ENCODE results near the gene OGDH.

The OGDH gene

DNA sequence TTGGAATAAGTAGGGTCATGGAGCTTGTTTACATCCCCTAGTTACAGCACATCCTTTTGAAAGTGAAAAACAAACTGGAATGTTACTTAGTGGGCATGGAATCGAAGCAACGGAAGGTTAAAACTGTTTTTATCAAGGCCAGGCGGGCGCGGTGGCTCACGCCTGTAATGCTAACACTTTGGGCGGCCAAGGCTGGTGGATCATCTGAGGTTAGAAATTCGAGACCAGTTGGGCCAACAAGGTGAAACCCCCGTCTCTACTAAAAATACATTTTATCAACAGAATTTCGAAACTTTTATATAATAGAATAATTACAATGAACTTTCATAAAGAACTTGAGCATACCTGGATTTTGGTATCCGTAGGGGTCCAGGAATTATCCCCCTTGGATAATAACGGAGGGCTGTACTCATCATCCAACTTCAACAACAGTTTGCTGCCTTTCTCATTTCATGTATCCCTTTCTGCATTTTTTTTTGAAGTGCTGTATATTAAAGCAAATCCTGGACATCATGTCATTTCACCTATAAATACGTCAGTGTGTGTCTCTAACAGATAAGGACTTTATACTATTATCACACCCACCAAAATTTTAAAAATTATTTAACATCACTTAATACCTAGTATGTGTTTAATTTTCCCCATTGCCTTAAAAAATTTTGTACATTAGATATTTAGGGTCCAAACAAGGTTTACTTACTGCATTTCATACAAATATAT lies 23.1 kb upstream of the OGDH start (continued):
- TF ChIP-seq, protein P1, sequence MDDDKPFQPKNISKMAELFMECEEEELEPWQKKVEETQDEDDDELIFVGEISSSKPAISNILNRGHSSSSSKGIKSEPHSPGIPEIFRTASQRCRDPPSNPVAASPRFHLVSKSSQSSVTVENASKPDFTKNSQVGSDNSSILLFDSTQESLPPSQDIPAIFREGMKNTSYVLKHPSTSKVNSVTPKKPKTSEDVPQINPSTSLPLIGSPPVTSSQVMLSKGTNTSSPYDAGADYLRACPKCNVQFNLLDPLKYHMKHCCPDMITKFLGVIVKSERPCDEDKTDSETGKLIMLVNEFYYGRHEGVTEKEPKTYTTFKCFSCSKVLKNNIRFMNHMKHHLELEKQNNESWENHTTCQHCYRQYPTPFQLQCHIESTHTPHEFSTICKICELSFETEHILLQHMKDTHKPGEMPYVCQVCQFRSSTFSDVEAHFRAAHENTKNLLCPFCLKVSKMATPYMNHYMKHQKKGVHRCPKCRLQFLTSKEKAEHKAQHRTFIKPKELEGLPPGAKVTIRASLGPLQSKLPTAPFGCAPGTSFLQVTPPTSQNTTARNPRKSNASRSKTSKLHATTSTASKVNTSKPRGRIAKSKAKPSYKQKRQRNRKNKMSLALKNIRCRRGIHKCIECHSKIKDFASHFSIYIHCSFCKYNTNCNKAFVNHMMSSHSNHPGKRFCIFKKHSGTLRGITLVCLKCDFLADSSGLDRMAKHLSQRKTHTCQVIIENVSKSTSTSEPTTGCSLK (tag by site-specific recombination; IDR thresholded peaks at IDR 0.05): no peak
- TF ChIP-seq, protein P2, sequence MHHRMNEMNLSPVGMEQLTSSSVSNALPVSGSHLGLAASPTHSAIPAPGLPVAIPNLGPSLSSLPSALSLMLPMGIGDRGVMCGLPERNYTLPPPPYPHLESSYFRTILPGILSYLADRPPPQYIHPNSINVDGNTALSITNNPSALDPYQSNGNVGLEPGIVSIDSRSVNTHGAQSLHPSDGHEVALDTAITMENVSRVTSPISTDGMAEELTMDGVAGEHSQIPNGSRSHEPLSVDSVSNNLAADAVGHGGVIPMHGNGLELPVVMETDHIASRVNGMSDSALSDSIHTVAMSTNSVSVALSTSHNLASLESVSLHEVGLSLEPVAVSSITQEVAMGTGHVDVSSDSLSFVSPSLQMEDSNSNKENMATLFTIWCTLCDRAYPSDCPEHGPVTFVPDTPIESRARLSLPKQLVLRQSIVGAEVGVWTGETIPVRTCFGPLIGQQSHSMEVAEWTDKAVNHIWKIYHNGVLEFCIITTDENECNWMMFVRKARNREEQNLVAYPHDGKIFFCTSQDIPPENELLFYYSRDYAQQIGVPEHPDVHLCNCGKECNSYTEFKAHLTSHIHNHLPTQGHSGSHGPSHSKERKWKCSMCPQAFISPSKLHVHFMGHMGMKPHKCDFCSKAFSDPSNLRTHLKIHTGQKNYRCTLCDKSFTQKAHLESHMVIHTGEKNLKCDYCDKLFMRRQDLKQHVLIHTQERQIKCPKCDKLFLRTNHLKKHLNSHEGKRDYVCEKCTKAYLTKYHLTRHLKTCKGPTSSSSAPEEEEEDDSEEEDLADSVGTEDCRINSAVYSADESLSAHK (tag by site-specific recombination; IDR thresholded peaks at IDR 0.05): no peak
- no peak for TF ChIP-seq ZNF843 (tag by site-specific recombination; IDR thresholded peaks at IDR 0.05)
- TF ChIP-seq ZNF571 (tag by site-specific recombination; IDR thresholded peaks at IDR 0.05): no peak

DNA sequence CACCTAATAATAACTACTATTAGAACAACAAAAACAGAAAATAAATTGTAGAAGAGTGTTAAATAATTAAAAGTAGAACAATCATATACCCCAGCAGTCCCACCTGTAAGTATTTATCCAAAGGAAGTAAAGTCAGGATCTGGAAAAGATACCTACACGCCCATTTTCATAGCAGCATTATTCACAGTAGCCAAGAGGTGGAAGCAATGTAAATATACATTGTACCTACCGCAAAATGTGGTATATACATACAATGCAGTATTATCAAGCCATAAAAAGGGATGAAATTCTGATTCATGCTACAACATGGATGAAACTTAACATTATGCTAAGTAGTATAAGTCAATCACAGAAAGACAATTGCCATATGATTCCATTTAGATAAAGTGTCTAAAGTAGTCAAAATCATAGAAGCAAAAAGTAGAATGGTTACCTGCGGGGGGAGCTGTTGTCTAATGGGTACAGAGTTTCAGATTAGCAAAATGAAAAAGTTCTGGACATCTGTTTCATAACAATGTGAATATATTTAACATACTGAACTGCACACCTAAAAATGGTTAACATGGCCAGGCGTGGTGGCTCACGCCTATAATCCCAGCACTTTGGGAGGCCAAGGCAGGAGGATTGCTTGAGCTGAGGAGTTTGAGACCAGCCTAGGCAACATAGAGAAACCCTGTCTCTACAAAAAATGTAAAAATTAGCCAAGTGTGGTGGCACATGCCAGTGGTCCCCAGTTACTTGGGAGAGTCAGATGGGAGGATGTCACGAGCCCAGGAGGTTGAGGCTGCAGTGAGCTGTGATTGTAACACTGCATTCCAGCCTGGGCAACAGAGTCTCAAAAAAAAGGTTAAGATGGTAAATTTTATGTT lies 18.4 kb upstream of the OGDH start:
- no peak overlapping the region for H3K27ac ChIP-seq (ENCODE audit: extremely low read depth, low read depth, low read length)
- CTCF ChIA-PET: interaction anchor here (0.6 to 1.4 kb wide), 11 partner anchors 15 to 548 kb away, joined by 3 to 8 read pairs (median 4); partner anchors contain the start of gene DDX56
- POLR2A ChIA-PET: interaction anchor here (0.7 to 1.8 kb wide), 2 partner anchors 160 to 259 kb away, joined by 3 to 15 read pairs; partner anchors contain the start of gene H2AZ2
- TF ChIP-seq ZBTB17 (tag by site-specific recombination; IDR thresholded peaks at IDR 0.05) (peak; percentile 56), ZNF600 (tag by site-specific recombination; IDR thresholded peaks at IDR 0.05) (peak; percentile 49; the same call in 1 of the 2 replicates), ZNF623 (tag by site-specific recombination; IDR thresholded peaks at IDR 0.05) (no peak), REPIN1 (tag by site-specific recombination; IDR thresholded peaks at IDR 0.05; ENCODE audit: low read depth) (no peak), ZNF654 (tag by site-specific recombination; IDR thresholded peaks at IDR 0.05; ENCODE audit: low read depth) (peak; percentile 85), ZNF366 (tag by site-specific recombination; conservative IDR thresholded peaks at IDR 0.05) (no peak), ZNF2 (tag by site-specific recombination; IDR thresholded peaks at IDR 0.05) (peak; percentile 89), ZNF660 (tag by site-specific recombination; IDR thresholded peaks at IDR 0.05) (peak; percentile 70; the same call in 1 of the 2 replicates)
- TF ChIP-seq, protein P3, sequence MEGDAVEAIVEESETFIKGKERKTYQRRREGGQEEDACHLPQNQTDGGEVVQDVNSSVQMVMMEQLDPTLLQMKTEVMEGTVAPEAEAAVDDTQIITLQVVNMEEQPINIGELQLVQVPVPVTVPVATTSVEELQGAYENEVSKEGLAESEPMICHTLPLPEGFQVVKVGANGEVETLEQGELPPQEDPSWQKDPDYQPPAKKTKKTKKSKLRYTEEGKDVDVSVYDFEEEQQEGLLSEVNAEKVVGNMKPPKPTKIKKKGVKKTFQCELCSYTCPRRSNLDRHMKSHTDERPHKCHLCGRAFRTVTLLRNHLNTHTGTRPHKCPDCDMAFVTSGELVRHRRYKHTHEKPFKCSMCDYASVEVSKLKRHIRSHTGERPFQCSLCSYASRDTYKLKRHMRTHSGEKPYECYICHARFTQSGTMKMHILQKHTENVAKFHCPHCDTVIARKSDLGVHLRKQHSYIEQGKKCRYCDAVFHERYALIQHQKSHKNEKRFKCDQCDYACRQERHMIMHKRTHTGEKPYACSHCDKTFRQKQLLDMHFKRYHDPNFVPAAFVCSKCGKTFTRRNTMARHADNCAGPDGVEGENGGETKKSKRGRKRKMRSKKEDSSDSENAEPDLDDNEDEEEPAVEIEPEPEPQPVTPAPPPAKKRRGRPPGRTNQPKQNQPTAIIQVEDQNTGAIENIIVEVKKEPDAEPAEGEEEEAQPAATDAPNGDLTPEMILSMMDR (tag by site-specific recombination; IDR thresholded peaks at IDR 0.05): peak; percentile 76; the same call in 1 of the 2 replicates
- no peaks in the 10 kb centered on the region for H3K9me3 ChIP-seq (ENCODE audit: control insufficient read depth, insufficient read depth, low read depth, low read length)
- H3K4me1 ChIP-seq (ENCODE audit: control insufficient read depth, insufficient read depth, low read length): no peaks in the 10 kb centered on the region
- H3K36me3 ChIP-seq (ENCODE audit: control insufficient read depth in 2 of 2, insufficient read depth in 1 of 2, low read length in 2 of 2): no peaks in the 10 kb centered on the region
- no peak overlapping the region for H3K4me3 ChIP-seq (ENCODE audit: low read depth, low read length)

DNA sequence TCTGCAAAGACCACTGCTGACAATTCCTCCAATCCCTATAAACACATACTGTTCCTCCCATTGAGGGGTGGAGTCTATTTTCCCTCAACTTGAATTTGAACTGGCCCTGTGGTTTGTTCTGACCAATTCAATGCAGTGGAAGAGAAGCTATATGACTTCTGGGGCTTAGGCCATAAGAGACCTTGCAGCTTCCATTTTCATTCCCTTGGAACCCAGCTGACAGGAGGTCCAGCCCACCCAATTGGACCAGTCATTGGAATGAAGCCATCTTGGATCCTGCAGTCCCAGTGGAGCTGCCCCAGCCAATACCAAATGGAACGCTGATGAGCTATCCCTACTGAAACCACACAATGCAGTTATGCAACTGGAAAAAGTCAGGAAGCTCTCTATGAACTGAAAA lies 15.5 kb upstream of the OGDH start:
- Histone ChIP-seq H3K27ac (ENCODE audit: extremely low read depth, low read depth, low read length) (no peak overlapping the region), H3K4me1 (ENCODE audit: control insufficient read depth, insufficient read depth, low read length) (no peaks in the 10 kb centered on the region), H3K4me3 (ENCODE audit: low read depth, low read length) (no peak overlapping the region), H3K9me3 (ENCODE audit: control insufficient read depth, insufficient read depth, low read depth, low read length) (no peaks in the 10 kb centered on the region), H3K36me3 (ENCODE audit: control insufficient read depth in 2 of 2, insufficient read depth in 1 of 2, low read length in 2 of 2) (no peaks in the 10 kb centered on the region)
- POLR2A ChIA-PET: interaction anchor here (0.6 to 0.8 kb wide), 3 partner anchors 10 to 206 kb away, joined by 3 to 5 read pairs (median 4); no protein-coding TSS in a partner anchor
- CTCF ChIA-PET: interaction anchor here (0.6 kb wide), 2 partner anchors 100 to 266 kb away, joined by 3 to 4 read pairs; no protein-coding TSS in a partner anchor
- TF ChIP-seq ZNF626 (tag by site-specific recombination; IDR thresholded peaks at IDR 0.05): no peak
- TF ChIP-seq REPIN1 (tag by site-specific recombination; IDR thresholded peaks at IDR 0.05; ENCODE audit: low read depth): no peak
- TF ChIP-seq ZNF660 (tag by site-specific recombination; IDR thresholded peaks at IDR 0.05): no peak
- TF ChIP-seq ZNF776 (tag by site-specific recombination; IDR thresholded peaks at IDR 0.05; ENCODE audit: borderline replicate concordance): no peak
- no peak for TF ChIP-seq SP7 (tag by site-specific recombination; IDR thresholded peaks at IDR 0.05)
- TF ChIP-seq ZNF707 (tag by site-specific recombination; IDR thresholded peaks at IDR 0.05): no peak
- TF ChIP-seq, protein P4, sequence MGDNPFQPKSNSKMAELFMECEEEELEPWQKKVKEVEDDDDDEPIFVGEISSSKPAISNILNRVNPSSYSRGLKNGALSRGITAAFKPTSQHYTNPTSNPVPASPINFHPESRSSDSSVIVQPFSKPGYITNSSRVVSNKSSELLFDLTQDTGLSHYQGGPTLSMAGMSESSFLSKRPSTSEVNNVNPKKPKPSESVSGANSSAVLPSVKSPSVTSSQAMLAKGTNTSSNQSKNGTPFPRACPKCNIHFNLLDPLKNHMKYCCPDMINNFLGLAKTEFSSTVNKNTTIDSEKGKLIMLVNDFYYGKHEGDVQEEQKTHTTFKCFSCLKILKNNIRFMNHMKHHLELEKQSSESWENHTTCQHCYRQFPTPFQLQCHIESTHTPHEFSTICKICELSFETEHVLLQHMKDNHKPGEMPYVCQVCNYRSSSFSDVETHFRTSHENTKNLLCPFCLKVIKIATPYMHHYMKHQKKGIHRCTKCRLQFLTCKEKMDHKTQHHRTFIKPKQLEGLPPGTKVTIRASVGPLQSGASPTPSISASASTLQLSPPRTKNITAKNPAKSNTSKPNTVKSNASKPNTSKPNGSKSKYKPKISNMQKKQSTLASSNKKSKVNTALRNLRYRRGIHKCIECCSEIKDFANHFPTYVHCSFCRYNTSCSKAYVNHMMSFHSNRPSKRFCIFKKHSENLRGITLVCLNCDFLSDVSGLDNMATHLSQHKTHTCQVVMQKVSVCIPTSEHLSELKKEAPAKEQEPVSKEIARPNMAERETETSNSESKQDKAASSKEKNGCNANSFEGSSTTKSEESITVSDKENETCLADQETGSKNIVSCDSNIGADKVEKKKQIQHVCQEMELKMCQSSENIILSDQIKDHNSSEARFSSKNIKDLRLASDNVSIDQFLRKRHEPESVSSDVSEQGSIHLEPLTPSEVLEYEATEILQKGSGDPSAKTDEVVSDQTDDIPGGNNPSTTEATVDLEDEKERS (tag by site-specific recombination; IDR thresholded peaks at IDR 0.05): no peak
- no peak for TF ChIP-seq GLIS1 (tag by site-specific recombination; IDR thresholded peaks at IDR 0.05)
- no peak for TF ChIP-seq ZNF843 (tag by site-specific recombination; IDR thresholded peaks at IDR 0.05)
- no peak for TF ChIP-seq ZNF530 (tag by site-specific recombination; IDR thresholded peaks at IDR 0.05; ENCODE audit: low read depth)
- no peak for TF ChIP-seq ZNF416 (tag by site-specific recombination; IDR thresholded peaks at IDR 0.05)
